Measurements from ENCODE around the gene BOK. TPM values are rescaled to one million over a fixed set of nuclear protein-coding genes. Genes with fewer than 3 reads are reported as not detected.

Gene BOK
- total and polyA plus RNA-seq, 2 of the 13 experiments (the other 11 are each of a cell fraction or from before 2014, with no cell fraction given): 35.5 to 39.2 TPM

GRCh38 chr2:241542278-241542605, 16.3 kb upstream of the BOK start:
- H3K79me2 ChIP-seq (ENCODE audit: insufficient read depth, low read length): no peaks in the 10 kb centered on the region
- TF ChIP-seq, protein P1, sequence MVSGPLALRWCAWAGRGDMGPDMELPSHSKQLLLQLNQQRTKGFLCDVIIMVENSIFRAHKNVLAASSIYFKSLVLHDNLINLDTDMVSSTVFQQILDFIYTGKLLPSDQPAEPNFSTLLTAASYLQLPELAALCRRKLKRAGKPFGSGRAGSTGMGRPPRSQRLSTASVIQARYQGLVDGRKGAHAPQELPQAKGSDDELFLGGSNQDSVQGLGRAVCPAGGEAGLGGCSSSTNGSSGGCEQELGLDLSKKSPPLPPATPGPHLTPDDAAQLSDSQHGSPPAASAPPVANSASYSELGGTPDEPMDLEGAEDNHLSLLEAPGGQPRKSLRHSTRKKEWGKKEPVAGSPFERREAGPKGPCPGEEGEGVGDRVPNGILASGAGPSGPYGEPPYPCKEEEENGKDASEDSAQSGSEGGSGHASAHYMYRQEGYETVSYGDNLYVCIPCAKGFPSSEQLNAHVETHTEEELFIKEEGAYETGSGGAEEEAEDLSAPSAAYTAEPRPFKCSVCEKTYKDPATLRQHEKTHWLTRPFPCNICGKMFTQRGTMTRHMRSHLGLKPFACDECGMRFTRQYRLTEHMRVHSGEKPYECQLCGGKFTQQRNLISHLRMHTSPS (CRISPR knock-in tag; IDR thresholded peaks at IDR 0.05; ENCODE audit: low read depth): 0 out of 2 replicates have a peak, but pooled peaks have one; percentile 51
- peak; percentile 86 for TF ChIP-seq HNRNPL (IDR thresholded peaks at IDR 0.05; ENCODE audit: low read depth, low read length)
- peak; percentile 31; the same call in 1 of the 2 replicates for TF ChIP-seq ZBTB33 (CRISPR knock-in tag; IDR thresholded peaks at IDR 0.05)
- no peak for TF ChIP-seq CEBPZ (IDR thresholded peaks at IDR 0.05; ENCODE audit: low read length)
- H3K27ac ChIP-seq (ENCODE audit: extremely low read length, insufficient read depth, low read length): no peak overlapping the region
- 75% methylated on average over 15 of the region's 15 CpGs for WGBS (ENCODE audit: low lambda C conversion rate)
- ChIA-PET POLR2A (interaction anchor here (1.1 kb wide), 1 partner anchor 9 kb away, joined by 3 read pairs; no protein-coding TSS in a partner anchor), CTCF (ENCODE audit: low intra/inter-chr PET ratio, low total read pairs) (no interaction called here)
- H4K20me1 ChIP-seq (ENCODE audit: insufficient read depth, low read length): no peaks in the 10 kb centered on the region
- ATAC-seq: no peak
- no peaks in the 10 kb centered on the region for H3K36me3 ChIP-seq (replicated peaks in 1 of 2; ENCODE audit: control insufficient read depth in 1 of 2, insufficient read depth in 2 of 2, low read length in 2 of 2)
- in situ Hi-C loops (cut with HindIII; ENCODE audit: extremely low pct_ligation_motif_present, low pct_unique_long_range_greater_than_20kb): no loop called here
- no TSS peak for BruUV-seq (replicated peaks)
- intact Hi-C loops (cut with micrococcal nuclease; ENCODE audit: unreplicated experiment): no loop called here
- no peaks in the 10 kb centered on the region for H3K9me3 ChIP-seq (ENCODE audit: low read length)
- H3K27me3 ChIP-seq (ENCODE audit: control insufficient read depth in 1 of 2, insufficient read depth in 2 of 2, low read length in 2 of 2): peaks cover 4 to 29% of the 10 kb centered on the region in 2 experiments; a peak in 4 of 5 replicates
- no peak for DNase-seq (ENCODE audit: low spot score)
- no peak overlapping the region for H2AFZ ChIP-seq (ENCODE audit: low read length)
- no peak overlapping the region for H3K9ac ChIP-seq (ENCODE audit: insufficient read depth, low read depth, low read length)
- H3K4me1 ChIP-seq (ENCODE audit: insufficient read depth, low read length): peaks cover 50% of the 10 kb centered on the region
- no peak for FAIRE-seq
- H3K4me2 ChIP-seq (ENCODE audit: low read depth, low read length): no peak overlapping the region
- H3K4me3 ChIP-seq (replicated peaks in 1 of 3; ENCODE audit: insufficient read depth in 1 of 3, low read depth in 2 of 3, low read length in 3 of 3): no peak overlapping the region
